ENCODE results near the gene BRSK2. TPM values are rescaled to one million over a fixed set of nuclear protein-coding genes. Genes with fewer than 3 reads are reported as not detected.
"Not testable (repeated sequence)": the region's sequence is repeated elsewhere in the genome, so short reads cannot be mapped to it uniquely, and the experiment has no call there.

Gene BRSK2
- total RNA-seq, 1 donor from 2014 or later = 7.1 TPM

DNA sequence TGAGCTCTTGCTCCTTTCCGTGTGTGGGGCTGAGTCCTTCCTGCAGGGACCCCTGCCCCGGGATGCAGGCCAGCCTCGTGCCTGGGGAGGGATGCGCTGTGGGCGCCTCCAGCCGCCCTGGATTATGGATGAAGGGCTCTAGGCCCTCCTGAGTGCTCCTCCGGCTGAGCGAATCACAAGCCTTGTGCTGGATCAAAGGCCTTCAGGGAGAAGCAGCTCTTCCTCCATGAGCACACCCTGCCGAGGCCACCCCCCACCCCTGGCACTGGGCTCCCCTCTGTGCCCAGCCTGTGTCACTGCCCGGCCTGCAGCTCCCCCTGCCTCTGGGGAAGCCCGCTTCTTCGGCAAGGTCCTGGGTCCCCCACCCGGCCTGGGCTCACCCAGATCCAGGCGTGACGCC, 43.8 kb downstream of the BRSK2 start:
- Mint-ChIP-seq H3K27me3 (ENCODE audit: low read depth, unreplicated experiment) (no peaks in the 10 kb centered on the region), H3K9me3 (ENCODE audit: unreplicated experiment) (no peaks in the 10 kb centered on the region), H3K36me3 (ENCODE audit: low read depth, unreplicated experiment) (no peaks in the 10 kb centered on the region), H3K4me3 (ENCODE audit: unreplicated experiment) (no peak overlapping the region), H3K27ac (ENCODE audit: unreplicated experiment) (no peak overlapping the region), H3K4me1 (ENCODE audit: low read depth, unreplicated experiment) (peaks cover 2% of the 10 kb centered on the region)
- H4K20me1 ChIP-seq (ENCODE audit: insufficient read depth, low read length) = no peaks in the 10 kb centered on the region
- H2AFZ ChIP-seq (ENCODE audit: low read depth, low read length) = no peak overlapping the region
- no peaks in the 10 kb centered on the region for H3K27me3 ChIP-seq (ENCODE audit: insufficient read depth, low read length)
- no peak for FAIRE-seq
- no peak overlapping the region for H3K27ac ChIP-seq (ENCODE audit: low read depth, low read length)
- no peaks in the 10 kb centered on the region for H3K36me3 ChIP-seq (ENCODE audit: insufficient read depth, low read length)
- no peaks in the 10 kb centered on the region for H3K79me2 ChIP-seq (ENCODE audit: insufficient read depth, low read length)
- H3K4me2 ChIP-seq (ENCODE audit: low read length) = no peak overlapping the region
- TF ChIP-seq CTCF (IDR thresholded peaks at IDR 0.05; ENCODE audit: insufficient read depth, low read depth, low read length) (no peak), EZH2 (IDR thresholded peaks at IDR 0.05; ENCODE audit: insufficient read depth, low read length) (no peak)
- no peak overlapping the region for H3K9ac ChIP-seq (ENCODE audit: low read length)
- H3K9me3 ChIP-seq (ENCODE audit: insufficient read depth, low read depth, low read length) = no peaks in the 10 kb centered on the region
- no peak overlapping the region for H3K4me3 ChIP-seq (ENCODE audit: insufficient read depth, low read depth, low read length)
- DNase-seq (ENCODE audit: low read depth) = no peak
- no peaks in the 10 kb centered on the region for H3K4me1 ChIP-seq (ENCODE audit: insufficient read depth, low read length)

GRCh38 chr11:1433977-1434640, 44.4 kb downstream of the BRSK2 start:
- no peak for FAIRE-seq
- H3K27ac ChIP-seq (ENCODE audit: low read depth, low read length) = no peak overlapping the region
- H3K4me1 ChIP-seq (ENCODE audit: insufficient read depth, low read length) = no peaks in the 10 kb centered on the region
- H3K79me2 ChIP-seq (ENCODE audit: insufficient read depth, low read length) = no peaks in the 10 kb centered on the region
- TF ChIP-seq EZH2 (IDR thresholded peaks at IDR 0.05; ENCODE audit: insufficient read depth, low read length) (no peak), CTCF (IDR thresholded peaks at IDR 0.05; ENCODE audit: insufficient read depth, low read depth, low read length) (no peak)
- no peaks in the 10 kb centered on the region for H3K27me3 Mint-ChIP-seq (ENCODE audit: low read depth, unreplicated experiment)
- H3K9me3 ChIP-seq (ENCODE audit: insufficient read depth, low read depth, low read length) = no peaks in the 10 kb centered on the region
- H2AFZ ChIP-seq (ENCODE audit: low read depth, low read length) = no peak overlapping the region
- peaks cover 2% of the 10 kb centered on the region for H3K4me1 Mint-ChIP-seq (ENCODE audit: low read depth, unreplicated experiment)
- no peaks in the 10 kb centered on the region for H3K36me3 Mint-ChIP-seq (ENCODE audit: low read depth, unreplicated experiment)
- H3K9ac ChIP-seq (ENCODE audit: low read length) = no peak overlapping the region
- no peaks in the 10 kb centered on the region for H4K20me1 ChIP-seq (ENCODE audit: insufficient read depth, low read length)
- H3K36me3 ChIP-seq (ENCODE audit: insufficient read depth, low read length) = no peaks in the 10 kb centered on the region
- no peak overlapping the region for H3K4me2 ChIP-seq (ENCODE audit: low read length)
- H3K27ac Mint-ChIP-seq (ENCODE audit: unreplicated experiment) = no peak overlapping the region
- no peak for DNase-seq (ENCODE audit: low read depth)
- H3K27me3 ChIP-seq (ENCODE audit: insufficient read depth, low read length) = no peaks in the 10 kb centered on the region
- H3K4me3 Mint-ChIP-seq (ENCODE audit: unreplicated experiment) = no peak overlapping the region
- H3K4me3 ChIP-seq (ENCODE audit: insufficient read depth, low read depth, low read length) = no peak overlapping the region
- H3K9me3 Mint-ChIP-seq (ENCODE audit: unreplicated experiment) = no peaks in the 10 kb centered on the region

- H3K4me1 ChIP-seq (ENCODE audit: insufficient read depth, low read length); H4K20me1 ChIP-seq (ENCODE audit: insufficient read depth, low read length); DNase-seq (ENCODE audit: low read depth); H3K4me1 Mint-ChIP-seq (ENCODE audit: low read depth, unreplicated experiment); H3K27ac ChIP-seq (ENCODE audit: low read depth, low read length); FAIRE-seq; H3K9me3 ChIP-seq (ENCODE audit: insufficient read depth, low read depth, low read length); H3K79me2 ChIP-seq (ENCODE audit: insufficient read depth, low read length); H3K27me3 Mint-ChIP-seq (ENCODE audit: low read depth, unreplicated experiment); H3K27me3 ChIP-seq (ENCODE audit: insufficient read depth, low read length); H3K9me3 Mint-ChIP-seq (ENCODE audit: unreplicated experiment); H3K36me3 Mint-ChIP-seq (ENCODE audit: low read depth, unreplicated experiment); H3K9ac ChIP-seq (ENCODE audit: low read length); H3K4me2 ChIP-seq (ENCODE audit: low read length); H3K27ac Mint-ChIP-seq (ENCODE audit: unreplicated experiment); H3K4me3 Mint-ChIP-seq (ENCODE audit: unreplicated experiment); H2AFZ ChIP-seq (ENCODE audit: low read depth, low read length); H3K4me3 ChIP-seq (ENCODE audit: insufficient read depth, low read depth, low read length); H3K36me3 ChIP-seq (ENCODE audit: insufficient read depth, low read length): not testable (repeated sequence)
Observed at GRCh38 chr11:1435479-1435819, 45.7 kb downstream of the BRSK2 start.
